Stimulated activated CD8-positive, alpha-beta memory T cell treated with anti-CD3 and anti-CD28 coated beads, Interleukin-4, amount 100 ng/mL, for 48 hours (primary cell): ENCODE measurements around the gene CCDC57.
"Not testable (repeated sequence)": the region's sequence is repeated elsewhere in the genome, so short reads cannot be mapped to it uniquely, and the experiment has no call there.

Experiments used
- DNase-seq: peaks from one replicate; pipeline ENCODE4 v3.0.0-alpha.2; 2020

Gene CCDC57

DNA sequence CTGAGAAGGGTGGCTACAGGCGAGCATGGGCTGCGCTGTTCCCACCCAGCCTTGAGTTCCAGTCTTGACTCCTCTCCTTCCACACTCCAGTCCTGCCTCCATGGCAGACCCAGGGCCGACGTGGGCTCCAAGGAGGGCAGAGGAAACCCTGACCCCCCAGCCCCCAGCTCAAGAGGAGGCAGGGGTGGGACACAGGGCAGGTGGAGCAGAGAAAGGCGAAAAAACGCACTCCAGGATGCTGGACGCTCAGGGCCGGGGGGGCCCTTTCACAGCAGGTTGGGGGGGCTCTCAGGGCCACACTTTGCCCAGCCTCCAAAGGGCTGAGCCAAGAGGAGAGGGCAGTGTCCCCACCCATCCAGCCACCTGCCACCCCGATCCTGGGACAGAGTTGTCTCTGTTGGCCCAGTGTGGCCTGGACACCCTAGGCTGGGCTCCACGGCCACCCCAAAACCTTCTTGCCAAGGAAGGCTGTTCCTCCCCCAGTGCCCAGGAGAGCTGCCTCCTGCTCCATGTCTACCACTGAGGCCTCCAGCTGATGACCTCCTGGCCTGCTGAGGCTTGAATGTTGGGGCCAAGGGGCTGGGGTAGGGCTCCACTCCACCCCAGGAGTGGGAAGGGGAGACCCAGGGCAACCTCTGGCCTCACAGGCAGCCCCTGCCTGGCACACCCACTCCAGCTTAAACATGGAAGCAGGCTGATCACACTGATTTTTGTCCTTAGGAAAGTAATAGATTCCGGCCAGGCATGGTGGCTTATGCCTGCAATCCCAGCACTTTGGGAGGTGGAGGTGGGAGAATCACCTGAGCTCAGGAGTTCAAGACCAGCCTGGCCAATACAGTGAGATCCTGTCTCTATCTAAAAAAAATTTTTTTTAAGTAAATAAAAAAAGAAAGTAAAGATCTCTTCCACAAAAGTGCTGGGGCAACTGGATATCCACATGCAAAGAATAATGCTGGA is 7.4 kb upstream of the CCDC57 start:
- DNase-seq: no peak

DNA sequence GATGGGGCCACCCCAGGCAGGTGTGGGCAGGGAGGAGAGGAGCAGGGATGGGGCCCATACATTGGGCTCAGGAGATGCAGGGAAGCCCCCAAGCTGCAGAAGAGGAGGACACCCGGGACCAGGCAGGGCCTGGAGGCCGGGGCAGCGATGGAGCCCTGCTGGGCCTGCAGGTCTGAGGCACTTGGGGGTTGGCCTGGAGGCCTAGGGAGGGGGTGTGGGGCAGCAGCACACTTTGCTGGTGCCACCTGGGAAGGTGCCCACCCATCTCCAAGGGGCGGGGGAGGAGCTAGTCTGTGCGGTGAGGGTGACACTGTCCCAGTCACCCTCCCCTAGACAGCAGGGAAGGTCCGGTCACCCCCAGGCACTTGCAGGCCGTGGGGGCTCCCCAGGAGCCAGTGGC is 6.4 kb upstream of the CCDC57 start:
- DNase-seq: no peak

DNA sequence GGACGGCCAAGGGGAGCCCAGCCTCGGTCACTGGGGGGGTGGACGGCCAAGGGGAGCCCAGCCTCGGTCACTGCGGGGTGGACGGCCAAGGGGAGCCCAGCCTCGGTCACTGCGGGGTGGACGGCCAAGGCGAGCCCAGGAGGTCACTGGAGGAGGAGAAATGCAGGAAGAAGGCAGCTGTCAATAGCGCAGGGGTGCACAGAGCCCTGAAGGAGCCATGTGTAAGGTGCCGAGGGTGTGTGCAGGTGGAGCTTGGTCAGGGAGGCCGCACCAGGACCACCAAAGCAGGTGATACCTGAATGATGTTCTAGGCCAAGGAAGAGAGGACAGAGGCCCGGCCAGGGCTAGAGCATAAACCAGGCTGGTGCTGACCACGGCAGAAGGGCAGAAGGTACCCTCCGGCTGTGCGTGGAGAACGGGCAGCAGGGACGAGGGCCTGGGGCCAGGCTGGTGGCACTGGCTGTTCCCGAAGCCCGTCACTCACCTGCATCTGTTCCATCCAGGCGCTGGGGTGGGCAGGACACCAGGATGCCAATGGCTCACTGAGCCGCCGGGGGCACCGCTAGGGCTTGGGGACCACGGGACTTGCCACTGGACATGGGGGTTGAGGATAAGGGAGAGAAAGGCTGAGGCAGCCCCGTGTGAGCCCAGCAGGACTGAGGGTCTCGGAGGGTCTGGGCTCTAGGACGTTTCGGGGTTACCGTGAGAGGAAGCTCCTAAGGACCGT is 5.9 kb upstream of the CCDC57 start:
- DNase-seq: no peak

DNA sequence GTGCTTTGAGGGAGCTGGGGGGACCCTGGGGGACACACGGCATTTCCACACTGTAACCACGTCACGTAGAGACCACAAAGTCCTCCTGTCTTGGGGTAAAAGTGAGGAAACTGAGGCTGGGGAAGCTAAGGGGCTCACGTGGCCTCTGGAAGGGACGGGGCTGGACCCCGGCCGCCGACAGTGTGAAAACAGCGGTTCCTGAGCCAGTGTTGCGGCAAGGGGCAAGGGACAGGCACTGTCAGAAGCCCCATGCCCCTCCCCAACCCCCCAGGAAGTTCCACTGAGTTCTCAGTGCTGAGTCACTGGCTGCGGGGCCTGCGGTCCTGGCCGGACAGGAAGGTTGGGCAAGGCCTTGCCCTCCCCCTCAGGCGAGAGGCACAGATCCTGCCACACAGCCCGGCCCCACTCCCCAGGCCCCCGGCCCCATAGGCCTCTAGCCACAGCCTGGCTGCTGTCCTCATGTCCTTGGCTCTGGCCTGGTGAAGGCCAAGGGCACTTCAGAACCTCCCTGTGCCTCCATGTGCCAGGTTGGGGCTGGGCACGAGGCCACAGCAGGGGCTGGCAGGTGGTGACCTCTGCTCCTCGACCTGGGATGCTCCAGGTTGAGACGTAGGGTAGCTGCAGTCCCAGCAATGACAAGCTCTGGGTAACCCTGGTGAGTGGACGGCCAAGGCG is 5.0 kb upstream of the CCDC57 start:
- DNase-seq: no peak

DNA sequence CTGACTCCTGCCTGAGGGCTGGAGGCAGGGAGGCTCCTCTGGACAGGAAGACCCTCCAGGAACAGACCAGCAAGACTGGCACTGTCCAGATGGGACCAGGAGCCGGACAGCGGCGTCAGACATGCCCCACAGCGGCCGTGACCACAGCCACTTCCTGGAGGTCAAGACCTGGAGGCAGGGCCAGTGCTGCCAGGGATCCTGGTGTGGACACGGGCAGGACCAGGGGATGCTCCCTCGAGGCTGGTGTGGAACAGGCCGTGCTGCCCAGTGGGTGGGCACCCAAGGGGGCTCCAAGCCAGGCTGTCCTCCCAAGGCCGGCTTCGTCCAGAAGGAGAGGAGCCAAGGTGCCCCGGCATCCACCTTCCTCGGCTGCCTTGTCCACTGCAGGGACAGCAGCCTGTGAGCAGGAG is 4.5 kb upstream of the CCDC57 start:
- no peak for DNase-seq

DNA sequence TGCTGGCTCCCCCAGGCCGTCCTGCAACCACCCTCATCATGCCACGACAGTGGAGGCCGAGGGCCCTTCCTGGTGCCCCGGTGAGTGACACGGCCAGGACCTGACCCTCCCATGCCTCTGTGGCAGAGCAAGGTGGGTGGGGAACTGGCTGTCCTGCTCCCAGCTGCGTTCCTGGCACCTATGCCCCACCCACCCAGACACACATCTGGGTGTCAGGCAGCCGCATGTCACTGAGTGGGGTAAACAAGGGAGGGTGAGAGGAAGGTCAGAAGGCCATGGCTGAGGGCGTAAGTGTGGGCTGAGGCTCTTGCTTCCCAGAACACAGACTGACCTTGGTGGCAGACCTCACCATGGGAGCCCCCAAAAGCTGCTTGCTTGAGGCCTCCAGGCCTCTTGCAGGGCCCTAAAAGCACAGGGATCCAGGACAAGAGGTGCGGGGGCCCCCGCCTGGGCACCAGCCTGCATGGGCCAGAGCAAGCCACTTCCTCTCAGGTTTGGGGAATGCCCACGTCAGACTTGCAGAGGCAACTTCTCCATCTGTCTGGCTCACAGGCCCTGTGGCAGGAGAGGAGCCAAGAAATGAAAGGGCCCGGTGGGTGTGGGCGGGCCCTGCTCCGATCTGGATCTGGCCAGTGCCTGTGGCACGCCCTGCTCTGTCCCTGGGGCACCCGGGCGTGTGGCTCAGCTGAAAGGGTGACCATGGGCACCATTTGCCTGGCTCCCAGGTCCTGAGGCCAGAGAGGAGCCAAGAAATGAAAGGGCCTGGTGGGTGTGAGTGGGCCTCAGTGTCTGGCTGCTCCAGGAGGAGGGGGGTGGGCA is 3.9 kb upstream of the CCDC57 start:
- DNase-seq: peak; percentile 61

DNA sequence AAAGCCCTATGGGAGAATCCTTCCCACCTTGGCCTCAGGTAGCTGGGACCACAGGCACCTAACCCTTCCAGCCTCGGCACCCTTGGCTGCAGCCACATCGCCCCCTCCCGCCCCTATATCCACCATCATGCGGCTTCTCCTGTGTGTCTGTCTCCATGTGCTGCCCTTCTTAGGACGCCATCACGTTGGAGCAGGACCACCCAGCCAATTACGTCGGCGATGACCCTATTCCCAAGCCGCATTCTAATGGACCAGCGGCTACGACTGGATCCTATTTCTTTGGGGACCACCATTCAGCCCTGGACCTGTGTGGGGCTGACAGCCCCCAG is 3.3 kb upstream of the CCDC57 start:
- DNase-seq: no peak

DNA sequence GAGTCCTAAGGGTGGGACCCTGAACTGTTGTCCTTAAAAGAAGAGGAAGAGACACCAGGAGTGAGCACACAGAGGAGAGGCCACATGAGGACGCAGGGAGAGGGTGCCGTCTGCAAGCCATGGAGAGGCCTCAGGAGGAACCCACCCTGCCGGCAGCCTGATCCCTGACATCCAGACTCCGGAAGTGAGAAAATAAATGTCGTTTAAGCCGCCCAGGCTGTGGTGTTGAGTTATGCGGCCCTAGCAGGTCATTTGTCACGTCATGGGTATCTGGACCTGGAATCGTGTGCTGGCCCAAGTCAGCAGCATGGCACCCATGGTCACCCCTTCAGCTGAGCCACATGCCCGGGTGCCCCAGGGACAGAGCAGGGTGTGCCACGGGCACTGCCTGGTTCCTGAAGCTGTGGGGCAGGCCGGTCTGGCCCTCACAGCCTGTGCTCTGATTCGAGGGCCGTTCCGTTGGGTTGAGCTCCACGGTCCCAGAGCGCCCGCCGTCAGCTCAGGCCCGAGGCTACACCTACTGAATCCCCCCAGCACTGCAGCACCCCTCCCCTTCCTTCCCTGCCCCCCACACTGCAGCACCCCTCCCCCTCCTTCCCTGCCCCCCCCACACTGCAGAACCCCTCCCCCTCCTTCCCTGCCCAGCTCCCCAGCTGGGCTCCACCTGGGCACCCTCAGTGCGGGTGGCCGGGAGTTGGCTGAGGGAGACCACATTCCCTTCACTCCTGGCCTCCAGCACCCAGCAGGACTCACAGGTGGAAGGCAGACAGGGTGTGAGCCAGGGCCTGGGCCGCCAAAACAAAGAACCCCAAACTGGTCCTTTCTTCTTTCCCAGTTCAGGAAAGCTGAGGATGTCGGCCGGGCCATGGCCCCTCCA is 2.7 kb upstream of the CCDC57 start:
- DNase-seq: no peak

DNA sequence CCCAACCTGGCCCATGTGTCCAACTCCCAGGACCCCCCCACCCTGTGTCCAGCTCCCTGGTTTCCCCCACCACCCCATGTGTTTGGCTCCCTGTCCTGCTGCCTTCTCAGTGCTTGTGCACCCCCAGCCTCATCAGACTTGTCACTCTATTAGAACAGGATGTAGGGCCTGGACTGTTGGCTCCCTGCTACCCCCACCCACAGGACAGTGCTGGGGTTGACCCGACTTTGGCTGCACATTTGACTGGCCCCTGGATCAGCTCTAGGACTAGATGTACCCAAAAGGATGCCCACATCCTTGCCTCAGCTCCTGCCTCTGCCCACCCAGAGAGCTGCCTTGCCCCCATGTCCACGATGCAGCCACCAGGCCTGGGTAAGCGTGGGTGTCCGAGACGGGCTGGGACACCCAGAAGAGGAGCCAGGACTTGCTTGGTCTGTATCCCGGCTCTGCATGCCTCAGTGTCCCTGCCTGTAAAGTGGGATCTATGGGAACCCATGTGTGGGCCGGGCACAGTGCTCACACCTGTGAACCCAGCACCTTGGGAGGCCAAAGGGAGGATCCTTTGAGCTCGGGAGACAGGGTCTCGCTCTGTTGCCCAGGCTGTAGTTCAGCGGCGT is 1.5 kb upstream of the CCDC57 start:
- DNase-seq: no peak

DNA sequence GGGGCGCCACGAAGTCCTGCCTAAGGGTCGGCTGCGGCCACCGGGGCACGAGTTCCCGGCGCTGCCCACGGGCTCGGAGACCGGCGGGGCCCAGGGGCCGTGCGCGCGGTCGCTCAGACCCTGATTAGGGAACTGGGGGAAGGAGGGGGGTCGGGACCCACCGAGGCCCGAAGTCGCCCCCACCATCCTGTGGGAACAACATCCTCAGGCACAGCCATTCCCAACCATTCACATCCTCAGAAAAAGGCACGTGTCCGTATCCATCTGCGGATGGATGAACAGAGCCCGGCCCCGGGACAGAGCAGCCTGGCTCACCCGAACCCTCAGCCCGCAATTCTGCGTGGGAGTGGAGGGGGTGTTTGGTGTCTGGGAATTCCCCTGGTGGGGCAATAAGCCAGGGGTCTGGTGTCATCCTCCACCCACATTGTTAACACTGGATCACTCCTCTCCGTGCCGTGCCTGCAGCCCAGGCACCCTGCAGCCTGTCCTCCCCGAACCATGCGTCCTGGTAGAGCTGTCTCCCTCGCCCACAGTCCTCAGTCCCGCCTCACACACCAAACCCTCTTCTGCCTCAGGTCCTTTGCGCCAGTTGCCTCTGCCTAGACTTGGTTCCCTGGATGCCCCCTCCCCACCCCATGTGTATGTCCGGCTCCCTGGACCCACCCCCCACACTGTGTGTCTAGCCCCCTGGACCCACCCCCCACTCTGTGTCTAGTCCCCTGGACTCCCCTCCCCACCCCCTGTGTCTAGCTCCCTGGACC is 789 bp upstream of the CCDC57 start:
- peak; percentile 81 for DNase-seq

DNA sequence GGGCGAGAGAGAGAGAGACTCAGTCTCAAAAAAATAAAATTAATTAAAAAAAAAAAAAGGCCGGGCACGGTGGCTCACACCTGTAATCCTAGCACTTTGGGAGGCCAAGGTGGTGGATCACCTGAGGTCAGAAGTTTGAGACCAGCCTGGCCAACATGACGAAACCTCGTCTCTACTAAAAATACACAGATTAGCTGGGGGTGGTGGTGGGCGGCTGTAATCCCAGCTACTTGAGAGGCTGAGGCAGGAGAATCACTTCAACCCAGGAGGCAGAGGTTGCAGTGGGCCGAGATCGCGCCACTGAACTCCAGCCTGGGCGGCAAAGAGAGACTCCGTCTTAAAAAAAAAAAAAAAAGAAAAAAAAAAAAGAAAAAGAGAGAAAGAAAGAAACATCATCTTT is 2.0 kb downstream of the CCDC57 start:
- DNase-seq: not testable (repeated sequence)

DNA sequence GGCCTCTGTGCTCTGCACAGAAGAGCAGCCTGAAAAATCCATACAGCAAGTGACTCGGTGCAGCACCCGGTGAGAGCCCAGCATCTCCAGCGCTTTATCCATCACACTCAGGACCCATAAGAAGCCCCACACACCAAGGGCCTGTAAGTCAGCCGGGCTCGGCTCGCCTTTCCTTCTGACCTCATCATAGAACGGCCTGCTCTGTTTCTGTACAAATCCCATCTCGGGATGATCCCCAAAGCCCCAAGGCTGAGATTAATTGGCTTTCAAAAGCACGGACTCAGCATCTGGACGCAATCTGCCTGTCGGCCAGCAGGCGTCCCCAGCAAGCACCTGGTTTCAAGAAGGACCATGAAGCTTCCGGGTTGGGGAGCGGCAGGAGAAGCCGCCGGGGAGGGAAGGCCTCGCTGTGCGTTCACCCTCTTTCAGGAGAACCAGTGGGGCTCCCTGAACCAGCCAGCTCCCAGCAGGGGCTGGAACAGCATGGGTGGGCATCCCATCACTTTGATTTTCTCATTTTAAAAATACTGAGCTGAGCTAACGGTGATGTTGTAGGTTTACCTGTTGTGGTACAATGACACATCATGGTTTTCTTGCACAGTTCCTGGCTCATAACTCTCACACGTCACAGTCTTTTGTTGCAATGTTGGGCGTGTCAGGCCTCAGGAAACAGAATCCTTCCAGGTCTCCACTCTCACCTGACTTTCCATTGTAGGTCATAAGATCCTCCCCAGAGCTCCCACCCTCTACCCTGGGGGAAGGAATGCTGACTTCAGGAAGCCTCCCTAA is 6.7 kb downstream of the CCDC57 start:
- peak; percentile 83 for DNase-seq

DNA sequence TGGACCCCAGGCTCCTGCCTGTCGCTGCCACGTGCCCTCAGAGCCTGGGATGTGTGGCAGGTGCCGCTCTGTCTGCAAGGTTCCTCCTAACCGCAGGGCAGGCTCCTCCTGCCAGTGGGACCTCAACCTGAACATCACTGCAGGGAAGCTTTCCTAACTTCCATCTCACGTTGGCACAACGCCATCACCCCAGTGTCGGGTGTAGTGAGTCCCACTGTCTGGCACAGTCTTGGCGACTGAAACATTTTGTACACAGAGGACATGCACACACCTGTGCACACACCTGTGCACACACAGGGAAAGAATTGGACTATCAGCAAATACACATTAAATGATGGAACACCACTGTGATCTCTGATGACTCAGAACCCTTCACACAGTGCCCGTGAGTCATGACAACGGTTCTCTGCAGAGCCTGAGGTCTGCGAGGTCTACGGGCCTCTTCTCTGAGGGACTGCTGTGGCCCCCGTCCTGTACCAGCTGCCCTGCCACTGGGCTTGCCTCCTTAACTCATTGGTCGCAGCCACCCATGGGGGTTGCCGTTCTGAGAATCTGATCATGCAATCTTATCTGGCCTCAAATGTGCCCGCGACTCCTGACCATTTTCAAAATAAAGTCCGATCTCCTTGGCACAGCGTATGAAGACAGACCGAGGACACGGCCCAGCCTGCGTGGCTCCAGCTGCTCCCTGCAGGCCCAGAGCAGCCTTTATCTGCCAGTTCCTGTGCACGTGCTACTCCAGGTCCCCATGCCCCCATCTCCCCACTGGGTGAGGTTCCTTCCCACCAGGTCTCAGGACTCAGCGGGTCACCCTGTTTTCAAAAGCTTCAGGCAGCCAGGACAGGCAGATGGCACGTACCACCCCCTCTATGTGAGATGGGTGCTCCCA is 7.6 kb downstream of the CCDC57 start:
- DNase-seq: peak; percentile 71

DNA sequence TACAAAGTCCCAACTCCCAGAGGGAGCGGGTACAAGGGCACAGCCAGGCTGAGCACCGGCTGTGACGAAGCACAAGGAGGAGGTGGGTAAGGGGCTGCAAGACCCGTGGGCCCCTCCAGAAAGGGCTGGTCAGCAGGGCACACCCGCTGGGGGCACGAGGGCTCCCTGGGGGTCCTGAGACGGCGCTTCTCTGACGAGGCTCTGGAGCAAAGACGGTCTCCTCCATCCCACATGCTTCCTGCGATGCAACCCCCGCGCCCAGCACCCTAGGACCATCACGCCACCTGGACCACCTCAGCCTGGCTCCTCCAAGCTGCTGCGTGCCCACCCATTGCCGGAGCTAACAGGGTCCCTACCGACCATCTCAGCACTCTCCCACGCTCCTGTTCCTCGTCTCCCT is 8.7 kb downstream of the CCDC57 start:
- DNase-seq: no peak

DNA sequence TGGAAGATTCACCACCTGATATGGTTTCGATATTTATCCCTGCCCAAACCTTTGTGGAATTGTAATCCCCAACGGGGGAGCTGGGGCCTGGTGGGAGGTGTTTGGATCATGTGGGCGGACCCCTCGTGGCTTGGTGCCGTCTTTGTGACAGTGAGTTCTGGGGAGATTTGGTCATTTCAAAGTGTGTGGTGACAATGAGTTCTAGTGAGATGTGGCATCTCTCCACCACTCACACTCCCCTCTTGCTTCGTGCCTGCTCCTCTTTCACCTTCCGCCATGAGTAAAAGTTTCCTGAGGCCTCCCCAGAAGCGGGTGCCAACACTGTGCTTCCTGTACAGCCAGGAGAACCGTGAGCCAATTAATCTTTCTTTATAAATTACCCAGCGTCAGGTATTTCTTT is 9.7 kb downstream of the CCDC57 start:
- DNase-seq: peak; percentile 56

DNA sequence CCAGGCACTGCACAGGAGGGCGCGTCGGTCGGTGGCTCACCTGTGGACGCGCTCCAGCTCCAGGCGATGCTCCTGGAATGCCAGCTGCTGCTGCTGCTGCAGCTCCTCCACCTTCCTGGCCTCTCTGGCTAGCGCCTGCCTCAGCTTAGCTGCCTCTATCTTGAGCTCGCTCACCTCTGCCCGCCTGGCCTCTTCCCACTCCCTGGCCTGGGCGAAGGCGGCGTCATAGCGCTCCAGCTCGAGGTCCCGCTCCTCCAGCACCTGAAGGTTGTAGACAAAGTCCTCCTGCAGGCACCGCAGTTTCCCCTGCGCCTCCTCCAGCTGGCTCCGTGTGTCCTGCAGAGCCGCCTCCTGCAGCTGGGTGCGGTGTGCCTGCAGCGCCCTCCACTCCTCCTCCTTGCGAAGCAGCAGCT is 11.1 kb downstream of the CCDC57 start:
- DNase-seq: no peak

DNA sequence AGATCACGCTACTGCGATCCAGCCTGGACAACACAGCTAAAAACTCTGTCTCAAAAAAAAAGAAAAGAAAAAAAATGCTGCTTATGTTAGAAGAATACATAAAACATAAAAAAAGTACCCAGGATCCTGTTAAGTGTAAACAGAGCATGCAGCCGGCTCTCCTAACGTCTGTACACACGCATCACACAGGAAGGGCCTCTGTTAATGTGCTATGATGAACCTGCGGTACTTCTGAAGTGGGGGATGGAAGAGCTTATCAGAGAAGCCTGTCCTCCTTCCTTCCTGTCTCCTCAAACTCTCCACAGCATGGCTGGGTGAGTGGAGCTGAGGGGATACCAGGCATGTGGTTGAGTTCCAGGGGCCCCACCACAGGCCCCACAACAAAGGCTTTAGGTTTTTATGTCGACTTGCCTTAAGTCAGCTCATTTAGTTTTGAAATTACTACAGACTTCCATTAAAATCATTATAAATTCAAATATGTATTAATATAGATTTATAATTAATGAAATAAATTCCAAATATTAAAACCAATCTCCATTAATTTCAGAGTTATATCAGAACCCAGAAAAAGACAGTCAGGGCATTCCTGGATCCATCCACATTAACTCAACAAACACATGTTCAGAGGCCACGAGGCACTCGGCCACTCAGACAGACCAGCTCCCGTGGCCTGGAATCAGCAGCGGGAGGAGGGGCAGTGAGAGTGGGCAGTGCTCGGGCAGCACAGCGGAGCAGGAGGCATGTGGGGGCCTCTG is 11.7 kb downstream of the CCDC57 start:
- DNase-seq: peak; percentile 76

DNA sequence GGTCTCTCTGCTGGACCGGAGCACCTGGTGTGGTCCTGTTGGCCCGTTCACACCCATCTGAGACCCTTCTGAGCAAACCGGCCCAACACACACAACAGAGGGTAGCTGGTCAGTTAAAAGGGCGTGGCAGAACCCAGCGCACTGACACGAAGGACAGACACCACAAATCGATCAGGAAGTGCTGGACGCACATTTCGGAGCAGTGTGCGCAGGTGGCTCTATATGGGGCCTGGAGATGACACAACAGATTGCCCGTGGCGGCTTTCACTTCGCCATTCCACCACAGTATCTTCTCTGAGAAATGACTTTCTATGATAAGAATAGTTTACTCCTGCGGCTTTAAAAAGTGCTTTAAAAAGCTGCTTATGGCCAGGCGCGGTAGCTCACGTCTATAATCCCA is 12.5 kb downstream of the CCDC57 start:
- DNase-seq: no peak
